Bronchial epithelial cell (primary cell): ENCODE results near the gene INTS1. TPM values are rescaled to one million over a fixed set of nuclear protein-coding genes. Genes with fewer than 3 reads are reported as not detected.

ENCODE experiments used
- DNase-seq: peaks from one replicate; pipeline ENCODE4 v3.0.0-alpha.2; 2010; ENCODE audit warnings: low read depth
- FAIRE-seq: peaks from 2 replicates; lab custom pipeline; 2011; peaks lifted over from hg19 to GRCh38; lab: Jason Lieb, UNC
- H3K27me3 ChIP-seq: 2 replicates; pipeline ENCODE4 v1.5.1; 2011; ENCODE audit warnings: low read length; ENCODE audit not compliant: control insufficient read depth, insufficient read depth
- H3K36me3 ChIP-seq: 2 replicates; pipeline ENCODE4 v1.5.1; 2011; ENCODE audit warnings: low read length; ENCODE audit not compliant: control insufficient read depth, insufficient read depth
- H3K4me3 ChIP-seq: 2 replicates; pipeline ENCODE4 v1.5.1; 2011; ENCODE audit warnings: mild to moderate bottlenecking, low read depth, low read length, control low read depth
- total RNA-seq: library from RNA; depleted of rRNA; stranded (reverse); fragments of >200 nt; gene quantifications from 2 replicates; pipeline ENCODE4 v1.2.1, GENCODE V29; 2014
- TF ChIP-seq, protein P1 (sequence below): IDR thresholded peaks from 2 replicates; pipeline ENCODE4 v1.5.1; 2011; ENCODE audit warnings: mild to moderate bottlenecking, moderate library complexity, low read length, control low read depth, inconsistent platforms; ENCODE audit not compliant: insufficient read depth, severe bottlenecking

INTS1 gene
- total RNA-seq, 1 donor from 2014 or later, result 18.7 TPM

DNA sequence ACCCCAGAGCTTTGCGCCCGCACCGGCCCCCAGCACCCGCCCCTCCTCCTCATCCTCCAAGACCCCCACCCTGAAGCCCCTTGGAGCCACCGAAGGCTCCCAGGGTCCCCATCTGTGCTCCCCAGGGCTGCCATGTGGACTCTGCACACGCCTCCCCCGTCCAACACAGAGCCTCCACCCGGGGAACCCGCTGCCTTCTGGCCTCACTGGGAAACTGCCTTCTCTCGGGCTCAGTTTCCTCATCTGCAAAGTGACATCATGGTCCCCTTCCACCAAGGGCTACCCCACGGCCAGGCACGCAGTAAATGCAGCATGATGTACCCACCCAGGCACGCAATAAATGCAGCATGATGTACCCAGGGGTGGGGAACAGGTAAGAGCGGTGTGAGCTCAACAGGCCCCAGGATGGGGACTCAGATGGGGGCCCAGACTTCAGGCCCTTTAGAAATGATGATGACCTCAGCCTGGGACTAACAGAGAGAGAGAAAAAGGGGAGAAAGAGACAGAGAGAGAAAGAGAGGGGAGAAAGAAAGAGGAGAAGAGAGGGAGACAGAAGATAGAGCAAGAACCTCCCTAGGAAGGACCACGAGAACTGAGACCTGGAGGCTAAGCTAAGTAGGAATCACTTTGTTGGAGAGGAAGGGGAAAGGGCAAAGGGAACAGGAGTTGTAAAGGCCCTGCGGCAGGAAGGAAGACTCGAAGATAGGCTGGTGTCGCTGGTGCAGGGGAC lies 42.4 kb downstream of the INTS1 start:
- Histone ChIP-seq H3K36me3 (no peaks in the 10 kb centered on the region), H3K4me3 (no peak overlapping the region), H3K27me3 (no peaks in the 10 kb centered on the region)
- TF ChIP-seq, protein P1, sequence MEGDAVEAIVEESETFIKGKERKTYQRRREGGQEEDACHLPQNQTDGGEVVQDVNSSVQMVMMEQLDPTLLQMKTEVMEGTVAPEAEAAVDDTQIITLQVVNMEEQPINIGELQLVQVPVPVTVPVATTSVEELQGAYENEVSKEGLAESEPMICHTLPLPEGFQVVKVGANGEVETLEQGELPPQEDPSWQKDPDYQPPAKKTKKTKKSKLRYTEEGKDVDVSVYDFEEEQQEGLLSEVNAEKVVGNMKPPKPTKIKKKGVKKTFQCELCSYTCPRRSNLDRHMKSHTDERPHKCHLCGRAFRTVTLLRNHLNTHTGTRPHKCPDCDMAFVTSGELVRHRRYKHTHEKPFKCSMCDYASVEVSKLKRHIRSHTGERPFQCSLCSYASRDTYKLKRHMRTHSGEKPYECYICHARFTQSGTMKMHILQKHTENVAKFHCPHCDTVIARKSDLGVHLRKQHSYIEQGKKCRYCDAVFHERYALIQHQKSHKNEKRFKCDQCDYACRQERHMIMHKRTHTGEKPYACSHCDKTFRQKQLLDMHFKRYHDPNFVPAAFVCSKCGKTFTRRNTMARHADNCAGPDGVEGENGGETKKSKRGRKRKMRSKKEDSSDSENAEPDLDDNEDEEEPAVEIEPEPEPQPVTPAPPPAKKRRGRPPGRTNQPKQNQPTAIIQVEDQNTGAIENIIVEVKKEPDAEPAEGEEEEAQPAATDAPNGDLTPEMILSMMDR, result no peak
- DNase-seq, result no peak
- FAIRE-seq, result no peak

DNA sequence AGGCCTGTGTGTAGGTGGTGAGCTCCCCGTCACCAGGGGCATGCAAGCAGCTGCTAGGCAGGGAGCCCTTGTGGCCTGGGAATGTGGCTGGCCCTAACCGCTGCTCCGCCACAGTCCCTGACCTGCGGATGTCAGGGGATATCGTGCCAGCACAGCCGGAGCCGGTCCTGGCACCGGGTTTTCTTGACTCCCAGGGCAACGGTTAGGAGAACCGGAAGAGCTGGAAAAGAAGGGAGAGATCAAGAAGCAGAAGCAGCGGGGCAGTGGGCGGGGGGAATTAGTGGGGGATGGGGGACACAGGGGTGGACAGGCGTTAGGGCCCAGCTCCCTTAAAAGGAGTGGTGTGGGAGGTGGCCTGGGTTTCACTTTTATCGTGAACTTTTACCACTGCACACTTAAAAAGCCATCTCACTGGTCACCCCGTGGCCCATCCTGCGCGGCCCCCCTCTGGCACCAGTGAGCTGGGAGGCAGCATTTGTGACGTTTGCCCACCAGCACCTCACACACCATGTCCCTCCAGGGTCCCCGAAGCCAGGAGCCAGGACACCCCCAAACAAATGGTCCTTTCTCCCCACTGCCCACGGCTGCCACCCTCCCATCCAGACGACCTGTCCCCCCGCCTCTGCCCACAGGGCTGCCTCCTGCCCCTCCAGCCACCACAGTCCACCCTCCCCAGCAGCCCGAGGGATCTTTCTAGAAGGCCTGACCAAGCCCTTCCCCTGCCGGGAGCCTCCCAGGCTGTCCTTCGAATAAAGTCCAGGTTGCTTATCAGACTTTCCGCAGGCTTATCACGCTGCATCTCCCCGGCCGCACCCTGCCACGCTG lies 43.2 kb downstream of the INTS1 start:
- DNase-seq (no peak), FAIRE-seq (no peak)
- TF ChIP-seq, protein P1, result no peak
- H3K4me3 ChIP-seq, result no peak overlapping the region
- no peaks in the 10 kb centered on the region for H3K27me3 ChIP-seq
- H3K36me3 ChIP-seq, result no peaks in the 10 kb centered on the region

DNA sequence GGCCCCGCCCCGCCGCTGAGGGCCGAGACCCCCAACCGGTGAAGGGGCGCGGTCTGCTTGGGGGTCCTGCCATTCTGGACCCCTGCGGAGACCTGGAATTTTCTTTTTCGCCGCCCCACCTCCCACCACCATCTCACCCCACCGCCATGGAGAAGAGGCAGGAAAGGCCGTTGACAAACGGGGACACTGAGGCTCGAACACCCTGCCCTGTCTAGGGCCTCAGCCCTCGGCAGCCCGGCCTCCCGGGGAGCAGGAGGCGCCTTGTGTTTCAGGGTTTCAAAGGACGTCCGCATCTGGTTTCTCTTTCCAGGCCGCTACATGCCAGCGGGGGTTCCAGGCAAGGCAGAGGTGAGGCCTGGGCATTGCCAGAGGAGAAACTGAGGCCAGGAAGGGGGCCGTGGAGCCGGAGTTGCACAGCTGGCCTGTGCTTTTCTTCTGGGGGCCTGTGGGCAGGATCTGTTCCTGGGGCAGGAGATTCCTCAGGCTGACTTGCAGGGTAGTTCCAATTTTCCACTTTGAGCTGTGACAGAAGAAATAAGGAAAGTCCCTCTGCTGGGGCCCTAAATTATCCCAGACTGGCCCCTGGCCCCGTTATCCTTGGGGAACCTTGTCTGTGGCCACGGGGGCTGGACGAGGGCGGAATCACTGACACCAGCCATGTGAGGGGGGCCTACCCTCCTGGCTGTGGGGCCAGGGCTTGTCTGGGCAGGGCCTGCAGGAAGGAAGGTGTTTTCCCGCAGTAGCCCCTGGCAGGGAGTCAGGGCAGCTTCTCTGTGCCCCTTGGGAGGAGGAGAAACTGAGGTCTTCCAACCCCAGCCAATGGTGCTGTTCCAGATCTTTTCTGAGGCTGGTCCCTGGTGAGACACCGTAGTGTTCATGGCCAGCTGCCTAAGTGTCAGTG lies 44.0 kb downstream of the INTS1 start:
- TF ChIP-seq, protein P1, result no peak
- no peaks in the 10 kb centered on the region for H3K27me3 ChIP-seq
- no peaks in the 10 kb centered on the region for H3K36me3 ChIP-seq
- no peak for FAIRE-seq
- DNase-seq, result peak; percentile 61
- peak overlapping the region; percentile 25 for H3K4me3 ChIP-seq

DNA sequence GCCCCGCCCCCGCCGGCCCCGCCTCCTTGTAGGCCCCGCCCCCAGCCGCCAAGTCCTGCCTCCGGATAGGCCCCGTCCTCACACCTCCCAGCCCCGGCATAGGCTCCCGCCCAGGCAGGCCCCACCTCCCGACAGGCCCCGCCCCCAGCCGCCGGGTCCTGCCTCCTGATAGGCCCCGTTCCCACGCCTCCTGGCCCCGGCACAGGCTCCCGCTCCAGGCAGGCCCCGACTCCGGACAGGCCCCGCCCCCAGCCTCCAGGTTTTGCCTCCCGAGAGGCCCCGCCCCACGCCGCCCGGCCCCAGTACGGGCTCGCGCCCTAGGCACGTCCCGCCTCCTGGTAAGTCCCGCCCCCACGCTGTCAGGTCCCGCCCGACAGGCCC lies 44.7 kb downstream of the INTS1 start:
- TF ChIP-seq, protein P1, result no peak
- FAIRE-seq (no peak), DNase-seq (peak; percentile 87)
- no peaks in the 10 kb centered on the region for H3K27me3 ChIP-seq
- H3K4me3 ChIP-seq, result peak overlapping the region; percentile 95
- no peaks in the 10 kb centered on the region for H3K36me3 ChIP-seq

DNA sequence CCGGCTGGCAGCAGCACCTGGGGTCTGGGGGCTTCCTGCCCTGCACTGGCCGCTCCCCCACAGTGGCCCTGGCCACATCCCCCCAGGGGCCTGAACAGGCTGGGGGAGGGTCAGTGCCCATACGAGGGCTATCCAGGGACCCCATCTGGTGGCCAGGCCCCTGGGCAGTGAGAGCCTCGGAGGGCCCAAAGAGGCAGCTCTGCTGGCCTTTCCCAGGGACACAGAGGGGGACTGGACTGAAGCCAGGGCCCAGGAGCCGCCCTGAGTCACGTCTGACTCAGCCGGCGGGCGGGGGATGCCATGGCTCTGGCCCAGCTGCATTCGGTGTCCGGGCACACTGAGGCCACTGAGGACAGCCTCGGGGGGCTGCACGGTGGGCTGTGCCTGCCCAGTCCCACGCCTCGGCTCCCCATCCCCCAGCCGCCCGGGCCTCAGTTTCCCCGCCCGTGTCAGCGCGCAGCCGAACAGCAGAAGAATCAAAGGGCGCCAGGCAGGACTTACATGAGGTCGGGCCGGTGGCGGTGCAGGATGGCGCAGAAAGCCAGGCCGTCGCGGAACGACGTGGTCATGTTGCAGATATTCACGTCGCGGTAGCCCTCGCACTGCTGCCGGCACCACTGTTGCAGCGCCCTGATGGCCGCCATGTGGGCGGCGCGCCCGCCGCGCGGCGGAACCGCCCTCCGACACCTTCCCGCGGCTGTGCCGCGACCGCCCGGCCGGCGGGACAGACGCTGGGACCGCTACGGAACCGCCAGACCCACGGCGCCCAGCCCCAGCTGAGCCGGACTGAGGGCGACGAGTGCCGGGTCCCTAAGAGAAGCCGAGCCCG lies 45.3 kb downstream of the INTS1 start, which contains the start of gene MICALL2:
MICALL2 (minus strand) TSS at position 788 of the 829 bp plus-strand sequence; CDS start at position 644, 144 bp downstream.
- Histone ChIP-seq H3K4me3 (peak within 1 kb of the TSS; percentile 95), H3K36me3 (no peaks in the 10 kb centered on the region), H3K27me3 (no peaks in the 10 kb centered on the region)
- no peak for FAIRE-seq
- TF ChIP-seq, protein P1, result no peak
- DNase-seq, result peak; percentile 63
